GM23248 (cell line): ENCODE data around the gene ARFGEF3.

ENCODE experiments used
- EZH2 ChIP-seq: fragments of 200-600 bp; sonication (generic); IDR thresholded peaks from 2 replicates; pipeline ENCODE4 v1.6.1; 2018; ENCODE audit warnings: antibody characterized with exemption, mild to moderate bottlenecking; ENCODE audit not compliant: insufficient read depth, poor library complexity, severe bottlenecking
- EZH2phosphoT487 ChIP-seq: fragments of 200-600 bp; sonication (generic); IDR thresholded peaks from 2 replicates; pipeline ENCODE4 v1.6.1; 2018; ENCODE audit warnings: antibody characterized with exemption, moderate library complexity, mild to moderate bottlenecking, low read depth; ENCODE audit not compliant: insufficient read depth

DNA sequence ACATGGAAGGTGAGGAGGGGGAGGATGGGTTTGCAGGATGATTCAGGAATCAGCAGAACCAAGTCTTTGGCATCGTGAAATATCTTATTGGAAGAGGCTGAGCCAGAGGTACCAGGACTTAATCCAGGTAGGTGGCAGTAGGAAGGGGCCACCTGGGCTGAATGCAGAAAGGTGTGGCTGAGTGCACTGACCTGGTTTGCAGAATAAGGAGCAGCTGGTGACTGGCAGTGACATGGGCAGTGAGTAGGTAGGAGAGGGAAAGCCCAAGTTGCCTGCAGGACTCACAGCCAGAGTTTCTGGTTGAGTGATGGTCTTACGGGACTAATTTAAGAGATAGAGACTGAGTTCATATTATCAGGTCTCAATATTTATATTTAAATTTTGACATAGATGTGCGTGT is 57.7 kb downstream of the ARFGEF3 start:
- TF ChIP-seq EZH2 (no peak), EZH2phosphoT487 (no peak)
